Fibroblast of lung (primary cell): ENCODE data around the gene LIMK1.

Experiments
- EZH2 ChIP-seq: IDR thresholded peaks from 2 replicates; pipeline ENCODE4 v1.5.1; 2012; ENCODE audit warnings: low read length, control low read depth, mild to moderate bottlenecking; ENCODE audit errors: missing control alignments
- TF ChIP-seq, protein P1 (sequence below), 2 donors: IDR thresholded peaks in 1 of 2; conservative IDR thresholded peaks in 1 of 2; 1 replicate in 1 of 2; 2 replicates in 1 of 2; pipeline ENCODE4 v1.5.1; 2011 to 2012; ENCODE audit warnings: low read length in 2 of 2, control low read depth in 1 of 2, inconsistent platforms in 1 of 2, low read depth in 1 of 2, mild to moderate bottlenecking in 1 of 2

DNA sequence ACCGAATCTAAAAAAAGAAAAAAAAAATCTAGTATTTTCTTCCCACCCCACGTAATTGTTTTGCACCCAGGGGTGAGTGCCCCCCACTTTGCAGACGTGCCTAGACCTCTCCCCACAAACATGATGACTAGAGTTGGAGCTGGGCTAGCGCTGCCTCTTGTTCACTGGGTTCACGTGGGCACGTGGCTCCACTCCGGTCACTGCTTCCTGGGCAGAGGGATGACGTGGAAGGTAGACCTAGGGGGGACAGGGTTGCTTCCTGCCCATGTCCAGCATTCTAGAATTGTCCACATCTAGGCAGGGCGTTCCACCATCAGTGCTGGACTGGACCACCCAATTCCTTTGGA is 861 bp upstream of the LIMK1 start:
- no peak for TF ChIP-seq EZH2
- TF ChIP-seq, protein P1, sequence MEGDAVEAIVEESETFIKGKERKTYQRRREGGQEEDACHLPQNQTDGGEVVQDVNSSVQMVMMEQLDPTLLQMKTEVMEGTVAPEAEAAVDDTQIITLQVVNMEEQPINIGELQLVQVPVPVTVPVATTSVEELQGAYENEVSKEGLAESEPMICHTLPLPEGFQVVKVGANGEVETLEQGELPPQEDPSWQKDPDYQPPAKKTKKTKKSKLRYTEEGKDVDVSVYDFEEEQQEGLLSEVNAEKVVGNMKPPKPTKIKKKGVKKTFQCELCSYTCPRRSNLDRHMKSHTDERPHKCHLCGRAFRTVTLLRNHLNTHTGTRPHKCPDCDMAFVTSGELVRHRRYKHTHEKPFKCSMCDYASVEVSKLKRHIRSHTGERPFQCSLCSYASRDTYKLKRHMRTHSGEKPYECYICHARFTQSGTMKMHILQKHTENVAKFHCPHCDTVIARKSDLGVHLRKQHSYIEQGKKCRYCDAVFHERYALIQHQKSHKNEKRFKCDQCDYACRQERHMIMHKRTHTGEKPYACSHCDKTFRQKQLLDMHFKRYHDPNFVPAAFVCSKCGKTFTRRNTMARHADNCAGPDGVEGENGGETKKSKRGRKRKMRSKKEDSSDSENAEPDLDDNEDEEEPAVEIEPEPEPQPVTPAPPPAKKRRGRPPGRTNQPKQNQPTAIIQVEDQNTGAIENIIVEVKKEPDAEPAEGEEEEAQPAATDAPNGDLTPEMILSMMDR (conservative IDR thresholded peaks at IDR 0.05 in 1 of 2, IDR thresholded peaks at IDR 0.05 in 1 of 2; ENCODE audit: low read depth in 1 of 2, low read length in 2 of 2): no peak
